ENCODE measurements around the gene MTMR11. TPM values are rescaled to one million over a fixed set of nuclear protein-coding genes. Genes with fewer than 3 reads are reported as not detected.

MTMR11 gene
- total RNA-seq, 1 experiment from 2014 or later = 6.5 TPM

GRCh38 chr1:149934356-149934755 lies 2.3 kb downstream of the MTMR11 start:
- no peaks in the 10 kb centered on the region for H3K9me3 ChIP-seq (ENCODE audit: low read depth, low read length, poor library complexity, severe bottlenecking)
- TF ChIP-seq EZH2 (IDR thresholded peaks at IDR 0.05; ENCODE audit: borderline replicate concordance, low read depth, low read length, poor library complexity, severe bottlenecking) (no peak), CTCF (conservative IDR thresholded peaks at IDR 0.05; ENCODE audit: low read depth, low read length) (no peak)
- no peak for DNase-seq (ENCODE audit: low spot score)
- peaks cover 19% of the 10 kb centered on the region for H3K4me1 ChIP-seq (ENCODE audit: insufficient read depth, low read length, poor library complexity, severe bottlenecking)
- intact Hi-C loops (cut with micrococcal nuclease; ENCODE audit: unreplicated experiment) = no loop called here
- ChIA-PET POLR2A (ENCODE audit: low non-redundant PET) (no interaction called here), CTCF (interaction anchor here (0.6 kb wide), 1 partner anchor 30 kb away, joined by 3 read pairs; no protein-coding TSS in a partner anchor)
- no peaks in the 10 kb centered on the region for H3K36me3 ChIP-seq (ENCODE audit: insufficient read depth, low read length, poor library complexity, severe bottlenecking)
- H3K27me3 ChIP-seq (replicated peaks; ENCODE audit: insufficient read depth, low read depth, low read length, poor library complexity) = no peaks in the 10 kb centered on the region
- H3K4me3 ChIP-seq (ENCODE audit: low read depth, low read length, poor library complexity, severe bottlenecking) = no peak overlapping the region
- no peak overlapping the region for H3K27ac ChIP-seq (ENCODE audit: low read depth, low read length, poor library complexity, severe bottlenecking)
- BruUV-seq (replicated peaks) = no TSS peak

GRCh38 chr1:149933208-149933607 lies 3.5 kb downstream of the MTMR11 start:
- Histone ChIP-seq H3K4me3 (ENCODE audit: low read depth, low read length, poor library complexity, severe bottlenecking) (no peak overlapping the region), H3K27ac (ENCODE audit: low read depth, low read length, poor library complexity, severe bottlenecking) (no peak overlapping the region), H3K36me3 (ENCODE audit: insufficient read depth, low read length, poor library complexity, severe bottlenecking) (no peaks in the 10 kb centered on the region), H3K9me3 (ENCODE audit: low read depth, low read length, poor library complexity, severe bottlenecking) (no peaks in the 10 kb centered on the region), H3K4me1 (ENCODE audit: insufficient read depth, low read length, poor library complexity, severe bottlenecking) (peaks cover 17% of the 10 kb centered on the region), H3K27me3 (replicated peaks; ENCODE audit: insufficient read depth, low read depth, low read length, poor library complexity) (no peaks in the 10 kb centered on the region)
- CTCF ChIA-PET = no interaction called here
- POLR2A ChIA-PET (ENCODE audit: low non-redundant PET) = no interaction called here
- intact Hi-C loops (cut with micrococcal nuclease; ENCODE audit: unreplicated experiment) = no loop called here
- no peak for DNase-seq (ENCODE audit: low spot score)
- no TSS peak for BruUV-seq (replicated peaks)
- TF ChIP-seq EZH2 (IDR thresholded peaks at IDR 0.05; ENCODE audit: borderline replicate concordance, low read depth, low read length, poor library complexity, severe bottlenecking) = no peak
- no peak for TF ChIP-seq CTCF (conservative IDR thresholded peaks at IDR 0.05; ENCODE audit: low read depth, low read length)

GRCh38 chr1:149932474-149932873 lies 4.2 kb downstream of the MTMR11 start:
- no peak for TF ChIP-seq CTCF (conservative IDR thresholded peaks at IDR 0.05; ENCODE audit: low read depth, low read length)
- TF ChIP-seq EZH2 (IDR thresholded peaks at IDR 0.05; ENCODE audit: borderline replicate concordance, low read depth, low read length, poor library complexity, severe bottlenecking) = no peak
- H3K9me3 ChIP-seq (ENCODE audit: low read depth, low read length, poor library complexity, severe bottlenecking) = no peaks in the 10 kb centered on the region
- no peak overlapping the region for H3K27ac ChIP-seq (ENCODE audit: low read depth, low read length, poor library complexity, severe bottlenecking)
- DNase-seq (ENCODE audit: low spot score) = no peak
- BruUV-seq (replicated peaks) = no TSS peak
- intact Hi-C loops (cut with micrococcal nuclease; ENCODE audit: unreplicated experiment) = no loop called here
- no peak overlapping the region for H3K4me3 ChIP-seq (ENCODE audit: low read depth, low read length, poor library complexity, severe bottlenecking)
- ChIA-PET CTCF (no interaction called here), POLR2A (ENCODE audit: low non-redundant PET) (no interaction called here)
- H3K36me3 ChIP-seq (ENCODE audit: insufficient read depth, low read length, poor library complexity, severe bottlenecking) = no peaks in the 10 kb centered on the region
- no peaks in the 10 kb centered on the region for H3K27me3 ChIP-seq (replicated peaks; ENCODE audit: insufficient read depth, low read depth, low read length, poor library complexity)
- peaks cover 10% of the 10 kb centered on the region for H3K4me1 ChIP-seq (ENCODE audit: insufficient read depth, low read length, poor library complexity, severe bottlenecking)
